HepG2 (cell line): Measurements from ENCODE around the gene ITPR1. TPM values are rescaled to one million over a fixed set of nuclear protein-coding genes. Genes with fewer than 3 reads are reported as not detected.

Source experiments
- BCL6 ChIP-seq: IDR thresholded peaks from 2 replicates; pipeline ENCODE4 v1.6.1; 2016; ENCODE audit warnings: missing genetic modification reagents, missing compliant biosample characterization
- BRD4 ChIP-seq: sonication (generic); formaldehyde crosslinking; IDR thresholded peaks from 2 replicates; pipeline ENCODE4 v1.4.0; 2020; ENCODE audit warnings: missing genetic modification reagents
- CREB1 ChIP-seq, 2 experiments: fragments of 450-650 bp in 1 of 2; IDR thresholded peaks; 2 replicates each; pipeline ENCODE4 v1.6.1; 2016 to 2017; ENCODE audit warnings: control low read depth in 1 of 2, mild to moderate bottlenecking in 1 of 2, missing compliant biosample characterization in 1 of 2, missing genetic modification characterization in 1 of 2
- ERF ChIP-seq: IDR thresholded peaks from 2 replicates; pipeline ENCODE4 v1.6.1; 2018; ENCODE audit warnings: missing biosample characterization, missing genetic modification reagents
- MIXL1 ChIP-seq: IDR thresholded peaks from 2 replicates; pipeline ENCODE4 v1.6.1; 2016
- MTA3 ChIP-seq: sonication (generic); formaldehyde crosslinking; IDR thresholded peaks from 2 replicates; pipeline ENCODE4 v1.4.0; 2020; ENCODE audit warnings: missing genetic modification reagents
- NAIF1 ChIP-seq: sonication (generic); formaldehyde crosslinking; IDR thresholded peaks from 2 replicates; pipeline ENCODE4 v1.5.0; 2020; ENCODE audit warnings: mild to moderate bottlenecking, missing genetic modification reagents, borderline replicate concordance
- PAXIP1 ChIP-seq: sonication (generic); formaldehyde crosslinking; conservative IDR thresholded peaks from 2 replicates; pipeline ENCODE4 v1.4.0; 2020; ENCODE audit warnings: mild to moderate bottlenecking, missing genetic modification reagents, moderate library complexity
- RARG ChIP-seq: sonication (generic); formaldehyde crosslinking; IDR thresholded peaks from 2 replicates; pipeline ENCODE4 v1.4.0; 2020; ENCODE audit warnings: low read depth, mild to moderate bottlenecking, missing genetic modification reagents
- RFXANK ChIP-seq: IDR thresholded peaks from 2 replicates; pipeline ENCODE4 v1.6.1; 2016
- THAP7 ChIP-seq: sonication (generic); formaldehyde crosslinking; IDR thresholded peaks from 2 replicates; pipeline ENCODE4 v1.8.1; 2023; ENCODE audit warnings: mild to moderate bottlenecking, missing genetic modification reagents
- ZMYM3 ChIP-seq: sonication (generic); formaldehyde crosslinking; IDR thresholded peaks from 2 replicates; pipeline ENCODE4 v1.5.1; 2020; ENCODE audit warnings: mild to moderate bottlenecking, missing genetic modification reagents
- ZNF180 ChIP-seq: sonication (generic); formaldehyde crosslinking; IDR thresholded peaks from 2 replicates; pipeline ENCODE4 v1.4.0; 2020; ENCODE audit warnings: low read depth, missing genetic modification reagents, borderline replicate concordance
- ZNF292 ChIP-seq: sonication (generic); formaldehyde crosslinking; IDR thresholded peaks from 2 replicates; pipeline ENCODE4 v1.8.1; 2022; ENCODE audit warnings: mild to moderate bottlenecking, low read depth, missing genetic modification reagents, borderline replicate concordance
- ZNF343 ChIP-seq: sonication (generic); formaldehyde crosslinking; IDR thresholded peaks from 2 replicates; pipeline ENCODE4 v1.4.0; 2020; ENCODE audit warnings: mild to moderate bottlenecking, missing genetic modification reagents
- ZNF431 ChIP-seq: sonication (generic); formaldehyde crosslinking; IDR thresholded peaks from 2 replicates; pipeline ENCODE4 v1.9.0; 2022; ENCODE audit warnings: missing genetic modification reagents, low read depth, mild to moderate bottlenecking, borderline replicate concordance
- ZNF772 ChIP-seq: sonication (generic); formaldehyde crosslinking; IDR thresholded peaks from 2 replicates; pipeline ENCODE4 v1.5.0; 2020; ENCODE audit warnings: mild to moderate bottlenecking, missing genetic modification reagents
- polyA plus RNA-seq, 8 experiments: library from polyadenylated mRNA; depleted of rRNA in 3 of 8; stranded (reverse) in 7 of 8; unstranded in 1 of 8; fragments of >200 nt; fragmentation: Illumina TruSeq in 4 of 8; extraction: Trizol in 4 of 8; gene quantifications; 2 replicates each; pipeline versions ENCODE4 v1.2.1 to v1.2.3, GENCODE V29; 2011 to 2016; ENCODE audit warnings: low read depth in 4 of 8, missing spikeins in 1 of 8, mixed read lengths in 1 of 8; ENCODE audit not compliant: insufficient read depth in 1 of 8
- total RNA-seq, 5 experiments: library from RNA; depleted of rRNA; stranded (reverse); fragments of >200 nt; fragmentation: Illumina TruSeq; extraction: Trizol; gene quantifications; 2 replicates each; pipeline ENCODE4 v1.2.3, GENCODE V29; 2016; ENCODE audit warnings: low read depth in 1 of 5
- TF ChIP-seq, protein P1 (sequence below): sonication (generic); formaldehyde crosslinking; IDR thresholded peaks from 2 replicates; pipeline ENCODE4 v1.5.1; 2020; ENCODE audit warnings: mild to moderate bottlenecking, missing genetic modification reagents, moderate library complexity
- TF ChIP-seq, protein P2 (sequence below): sonication (generic); formaldehyde crosslinking; IDR thresholded peaks from 2 replicates; pipeline ENCODE4 v1.8.1; 2023; ENCODE audit warnings: mild to moderate bottlenecking, moderate library complexity, missing genetic modification reagents
- TF ChIP-seq, protein P3 (sequence below), 2 experiments: sonication (generic) in 1 of 2; formaldehyde crosslinking in 1 of 2; IDR thresholded peaks; 2 replicates each; pipeline versions ENCODE4 v1.5.1 to v1.6.1; 2011 to 2020; ENCODE audit warnings: borderline replicate concordance in 1 of 2, low read depth in 1 of 2, low read length in 1 of 2, mild to moderate bottlenecking in 1 of 2, missing genetic modification reagents in 1 of 2, moderate library complexity in 1 of 2

ITPR1 gene
- total and polyA plus RNA-seq, 2 of the 13 experiments (the other 11 are each of a cell fraction or from before 2014, with no cell fraction given) = 10.0 to 11.4 TPM

DNA sequence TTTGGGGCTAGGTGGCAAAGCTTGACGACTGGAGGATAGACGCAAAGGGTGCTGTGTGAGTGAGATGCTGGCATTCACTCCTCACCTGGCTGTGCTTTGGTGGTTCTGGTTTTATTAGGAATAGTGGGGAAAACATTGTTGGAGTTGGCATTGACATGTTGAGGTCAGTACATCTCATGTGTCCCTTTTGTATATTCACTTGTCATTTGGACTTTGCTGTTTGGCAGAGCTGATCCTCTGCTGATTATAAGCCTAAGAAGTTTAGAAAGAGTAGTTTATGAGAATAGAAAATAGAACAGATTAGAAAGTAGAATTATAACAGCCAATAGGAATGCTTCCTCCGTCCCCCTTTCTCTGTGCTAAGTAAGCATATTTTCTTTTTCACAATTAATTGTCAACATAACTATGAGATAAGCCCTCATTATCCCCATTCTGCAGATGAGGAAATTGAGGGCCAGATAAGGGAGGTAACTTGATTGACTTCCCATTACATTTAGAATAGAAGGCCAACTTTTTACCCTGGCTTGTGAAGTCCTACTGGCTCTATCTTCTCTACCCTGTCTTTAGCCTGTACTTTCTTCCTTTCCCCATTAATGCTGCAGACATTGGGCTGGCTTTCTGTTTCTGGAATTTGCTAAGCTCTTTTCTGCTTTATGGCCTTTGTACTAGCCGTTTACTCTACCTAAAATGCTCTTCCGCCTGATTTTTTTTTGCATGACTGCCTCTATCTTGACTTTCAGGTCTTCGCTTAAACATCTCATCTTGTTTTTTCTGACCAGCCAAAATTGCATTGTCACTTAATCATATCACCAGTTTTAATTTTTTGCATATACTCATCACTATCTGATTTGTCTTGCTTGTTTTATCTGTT is 12.8 kb downstream of the ITPR1 start (continued):
- TF ChIP-seq ZNF772 (CRISPR knock-in tag) = no peak
- no peak for TF ChIP-seq BRD4 (CRISPR knock-in tag)
- TF ChIP-seq ZNF180 (CRISPR knock-in tag) = no peak
- peak; percentile 30; the same call in 1 of the 2 replicates for TF ChIP-seq ZMYM3 (CRISPR knock-in tag)
- no peak for TF ChIP-seq THAP7 (CRISPR knock-in tag)
- TF ChIP-seq ZNF343 (CRISPR knock-in tag) = no peak
- TF ChIP-seq MTA3 (CRISPR knock-in tag) = no peak
- TF ChIP-seq RARG (CRISPR knock-in tag) = no peak
- no peak for TF ChIP-seq CREB1 (IDR thresholded peaks at IDR 0.05)
- TF ChIP-seq CREB1 (CRISPR knock-in tag; IDR thresholded peaks at IDR 0.05) = 0 out of 2 replicates have a peak, but pooled peaks have one; percentile 24
- peak; percentile 48; the same call in 1 of the 2 replicates for TF ChIP-seq BCL6 (CRISPR knock-in tag)
- no peak for TF ChIP-seq RFXANK (CRISPR knock-in tag)
- TF ChIP-seq, protein P1, sequence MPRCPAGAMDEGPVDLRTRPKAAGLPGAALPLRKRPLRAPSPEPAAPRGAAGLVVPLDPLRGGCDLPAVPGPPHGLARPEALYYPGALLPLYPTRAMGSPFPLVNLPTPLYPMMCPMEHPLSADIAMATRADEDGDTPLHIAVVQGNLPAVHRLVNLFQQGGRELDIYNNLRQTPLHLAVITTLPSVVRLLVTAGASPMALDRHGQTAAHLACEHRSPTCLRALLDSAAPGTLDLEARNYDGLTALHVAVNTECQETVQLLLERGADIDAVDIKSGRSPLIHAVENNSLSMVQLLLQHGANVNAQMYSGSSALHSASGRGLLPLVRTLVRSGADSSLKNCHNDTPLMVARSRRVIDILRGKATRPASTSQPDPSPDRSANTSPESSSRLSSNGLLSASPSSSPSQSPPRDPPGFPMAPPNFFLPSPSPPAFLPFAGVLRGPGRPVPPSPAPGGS (CRISPR knock-in tag) = no peak
- TF ChIP-seq NAIF1 = no peak
- TF ChIP-seq, protein P2, sequence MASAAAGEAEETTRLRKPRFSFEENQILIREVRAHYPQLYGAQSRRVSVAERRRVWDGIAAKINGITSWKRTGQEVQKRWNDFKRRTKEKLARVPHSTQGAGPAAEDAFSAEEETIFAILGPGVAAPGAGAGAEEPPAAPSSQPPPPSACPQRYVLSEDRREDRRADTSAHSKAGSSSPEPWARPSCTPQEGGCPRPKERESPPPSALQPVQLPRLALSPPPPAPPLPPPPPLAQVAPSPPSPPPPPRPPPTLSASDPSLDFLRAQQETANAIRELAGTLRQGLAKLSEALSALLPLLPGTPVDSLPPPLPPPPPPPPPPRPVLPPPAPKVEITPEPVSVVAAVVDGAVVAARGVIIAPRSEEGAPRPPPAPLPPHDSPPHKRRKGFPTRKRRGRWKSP (CRISPR knock-in tag) = no peak
- TF ChIP-seq ERF = no peak
- 0 out of 2 replicates have a peak, but pooled peaks have one; percentile 13 for TF ChIP-seq PAXIP1
- no peak for TF ChIP-seq MIXL1 (CRISPR knock-in tag)
- TF ChIP-seq, protein P3, sequence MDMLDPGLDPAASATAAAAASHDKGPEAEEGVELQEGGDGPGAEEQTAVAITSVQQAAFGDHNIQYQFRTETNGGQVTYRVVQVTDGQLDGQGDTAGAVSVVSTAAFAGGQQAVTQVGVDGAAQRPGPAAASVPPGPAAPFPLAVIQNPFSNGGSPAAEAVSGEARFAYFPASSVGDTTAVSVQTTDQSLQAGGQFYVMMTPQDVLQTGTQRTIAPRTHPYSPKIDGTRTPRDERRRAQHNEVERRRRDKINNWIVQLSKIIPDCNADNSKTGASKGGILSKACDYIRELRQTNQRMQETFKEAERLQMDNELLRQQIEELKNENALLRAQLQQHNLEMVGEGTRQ (IDR thresholded peaks at IDR 0.05; ENCODE audit: low read depth, low read length) = no peak
- TF ChIP-seq, protein P3 (CRISPR knock-in tag; IDR thresholded peaks at IDR 0.05; ENCODE audit: borderline replicate concordance) = no peak
- TF ChIP-seq ZNF292 (CRISPR knock-in tag) = no peak
- TF ChIP-seq ZNF431 = no peak
